Measurements from ENCODE around the gene DENND2D.

Gene DENND2D

GRCh38 chr1:111151838-111152237, 48.6 kb downstream of the DENND2D start (continued):
- TF ChIP-seq TOX (CRISPR knock-in tag; IDR thresholded peaks at IDR 0.05; ENCODE audit: borderline replicate concordance) (no peak), SNAI2 (CRISPR knock-in tag; IDR thresholded peaks at IDR 0.05) (no peak), POU6F1 (CRISPR knock-in tag; IDR thresholded peaks at IDR 0.05; ENCODE audit: borderline replicate concordance, low read depth) (no peak)

GRCh38 chr1:111148376-111148881, 52.0 kb downstream of the DENND2D start:
- no peak for ATAC-seq
- no peak for TF ChIP-seq ARNTL (CRISPR knock-in tag; IDR thresholded peaks at IDR 0.05; ENCODE audit: borderline replicate concordance, low read depth)
- no peak for TF ChIP-seq TCF4 (CRISPR knock-in tag; IDR thresholded peaks at IDR 0.05; ENCODE audit: borderline replicate concordance)

GRCh38 chr1:111147948-111148347, 52.5 kb downstream of the DENND2D start:
- no peak for ATAC-seq
- no peak for TF ChIP-seq PPARA (CRISPR knock-in tag; IDR thresholded peaks at IDR 0.05; ENCODE audit: borderline replicate concordance)
- TF ChIP-seq ZFP3 (CRISPR knock-in tag; IDR thresholded peaks at IDR 0.05): no peak
- no peak for TF ChIP-seq ARNTL (CRISPR knock-in tag; IDR thresholded peaks at IDR 0.05; ENCODE audit: borderline replicate concordance, low read depth)
- no peak for TF ChIP-seq RARB (CRISPR knock-in tag; IDR thresholded peaks at IDR 0.05)
- TF ChIP-seq TOX (CRISPR knock-in tag; IDR thresholded peaks at IDR 0.05; ENCODE audit: borderline replicate concordance): no peak
- no peak for TF ChIP-seq POU6F1 (CRISPR knock-in tag; IDR thresholded peaks at IDR 0.05; ENCODE audit: borderline replicate concordance, low read depth)
- no peak for TF ChIP-seq CSDC2 (CRISPR knock-in tag; IDR thresholded peaks at IDR 0.05)
- no peak for TF ChIP-seq SNAI2 (CRISPR knock-in tag; IDR thresholded peaks at IDR 0.05)
- no peak for TF ChIP-seq TCF4 (CRISPR knock-in tag; IDR thresholded peaks at IDR 0.05; ENCODE audit: borderline replicate concordance)
- no peak for TF ChIP-seq TSHZ2 (CRISPR knock-in tag; IDR thresholded peaks at IDR 0.05)
- TF ChIP-seq CREB5 (CRISPR knock-in tag; IDR thresholded peaks at IDR 0.05; ENCODE audit: low read depth): no peak
- no peak for TF ChIP-seq ZNF70 (CRISPR knock-in tag; IDR thresholded peaks at IDR 0.05)
- no peak for TF ChIP-seq ISL1 (CRISPR knock-in tag; IDR thresholded peaks at IDR 0.05)
- no peak for TF ChIP-seq ESRRG (CRISPR knock-in tag; IDR thresholded peaks at IDR 0.05)
- TF ChIP-seq OSR1 (CRISPR knock-in tag; IDR thresholded peaks at IDR 0.05): no peak
- TF ChIP-seq BACH2 (CRISPR knock-in tag; IDR thresholded peaks at IDR 0.05; ENCODE audit: borderline replicate concordance): no peak

- TF ChIP-seq GLIS3 (CRISPR knock-in tag; IDR thresholded peaks at IDR 0.05): no peak
- TF ChIP-seq ISL1 (CRISPR knock-in tag; IDR thresholded peaks at IDR 0.05): no peak
- no peak for TF ChIP-seq PPARA (CRISPR knock-in tag; IDR thresholded peaks at IDR 0.05; ENCODE audit: borderline replicate concordance)
- no peak for TF ChIP-seq ZNF565 (CRISPR knock-in tag; conservative IDR thresholded peaks at IDR 0.05; ENCODE audit: low read depth)
- TF ChIP-seq ZFP3 (CRISPR knock-in tag; IDR thresholded peaks at IDR 0.05): no peak
- no peak for TF ChIP-seq ESRRG (CRISPR knock-in tag; IDR thresholded peaks at IDR 0.05)
- TF ChIP-seq RARB (CRISPR knock-in tag; IDR thresholded peaks at IDR 0.05): no peak
- TF ChIP-seq CSDC2 (CRISPR knock-in tag; IDR thresholded peaks at IDR 0.05): no peak
- no peak for TF ChIP-seq CREB5 (CRISPR knock-in tag; IDR thresholded peaks at IDR 0.05; ENCODE audit: low read depth)
- no peak for TF ChIP-seq PATZ1 (CRISPR knock-in tag; IDR thresholded peaks at IDR 0.05; ENCODE audit: borderline replicate concordance)
- no peak for TF ChIP-seq ZNF70 (CRISPR knock-in tag; IDR thresholded peaks at IDR 0.05)
- no peak for TF ChIP-seq TCF4 (CRISPR knock-in tag; IDR thresholded peaks at IDR 0.05; ENCODE audit: borderline replicate concordance)
Measured at GRCh38 chr1:111145963-111146768, 54.3 kb downstream of the DENND2D start.

More at GRCh38 chr1:111145963-111146768, 54.3 kb downstream of the DENND2D start:
- no peak for ATAC-seq
